ENCODE measurements around the gene USF3.

DNA sequence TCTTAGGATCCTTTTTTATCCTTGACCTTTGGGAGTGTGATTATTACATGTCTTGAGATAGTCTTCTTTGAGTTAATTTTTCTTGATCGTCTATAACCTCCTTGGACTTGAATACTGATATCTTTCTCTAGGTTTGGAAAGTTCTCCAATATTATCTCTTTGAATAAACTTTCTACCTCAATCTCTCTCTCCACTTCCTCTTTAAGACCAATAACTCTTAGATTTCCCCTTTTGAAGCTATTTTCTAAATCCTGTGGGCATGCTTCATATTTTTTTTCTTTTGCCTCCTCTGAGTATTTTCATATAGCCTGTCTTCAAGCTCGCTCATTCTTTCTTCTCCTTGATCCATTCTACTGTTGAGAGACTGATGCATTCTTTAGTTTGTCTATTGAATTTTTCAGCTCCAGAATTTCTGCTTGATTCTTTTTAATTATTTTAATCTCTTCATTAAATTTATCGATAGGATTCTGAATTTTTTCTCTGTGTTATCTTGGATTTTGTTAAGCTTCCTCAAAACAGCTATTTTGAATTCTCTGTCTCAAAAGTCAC lies 12.1 kb downstream of the USF3 start:
- TF ChIP-seq EP300 (IDR thresholded peaks at IDR 0.05) (no peak), POLR2AphosphoS5 (IDR thresholded peaks at IDR 0.05) (no peak)
